Measurements from ENCODE around the gene TNFAIP8L3. TPM values are rescaled to one million over a fixed set of nuclear protein-coding genes. Genes with fewer than 3 reads are reported as not detected.

The TNFAIP8L3 gene
- total RNA-seq, 4 donors from 2014 or later = 3.7 to 13.1 (median 8.1) TPM

DNA sequence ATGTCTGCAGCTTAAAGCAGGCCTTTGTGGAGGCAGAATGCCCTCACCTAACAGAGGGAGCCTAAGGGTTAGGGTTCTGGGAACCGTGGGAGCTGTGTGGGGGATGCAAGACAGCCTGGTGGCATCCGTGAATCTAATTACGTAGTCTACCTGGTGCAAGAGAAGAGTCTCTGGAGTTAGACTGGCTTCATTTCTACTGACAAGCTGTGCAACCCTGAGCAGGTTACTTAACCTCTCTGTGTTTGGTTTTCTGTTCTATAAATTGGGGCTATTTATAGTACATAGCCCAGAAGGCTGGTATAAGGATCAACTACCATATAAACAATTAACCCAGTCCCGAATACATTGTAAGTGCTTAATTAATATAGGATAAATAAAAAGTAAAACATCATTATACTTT, 8.3 kb downstream of the TNFAIP8L3 start:
- Histone ChIP-seq H3K4me3 (no peak overlapping the region), H3K4me1 (peaks cover 4 to 36% (median 23%) of the 10 kb centered on the region in 3 donors), H3K27ac (peak overlapping the region in 1 of 4 donors; percentile 19), H3K27me3 (no peaks in the 10 kb centered on the region), H3K9me3 (no peaks in the 10 kb centered on the region), H3K36me3 (peaks cover 0 to 8% (median 0%) of the 10 kb centered on the region in 3 donors)
- WGBS, 2 donors = 78 to 82% methylated on average over 4 of the region's 4 CpGs
- TF ChIP-seq POLR2A (IDR thresholded peaks at IDR 0.05) = no peak
- TF ChIP-seq, protein P1, sequence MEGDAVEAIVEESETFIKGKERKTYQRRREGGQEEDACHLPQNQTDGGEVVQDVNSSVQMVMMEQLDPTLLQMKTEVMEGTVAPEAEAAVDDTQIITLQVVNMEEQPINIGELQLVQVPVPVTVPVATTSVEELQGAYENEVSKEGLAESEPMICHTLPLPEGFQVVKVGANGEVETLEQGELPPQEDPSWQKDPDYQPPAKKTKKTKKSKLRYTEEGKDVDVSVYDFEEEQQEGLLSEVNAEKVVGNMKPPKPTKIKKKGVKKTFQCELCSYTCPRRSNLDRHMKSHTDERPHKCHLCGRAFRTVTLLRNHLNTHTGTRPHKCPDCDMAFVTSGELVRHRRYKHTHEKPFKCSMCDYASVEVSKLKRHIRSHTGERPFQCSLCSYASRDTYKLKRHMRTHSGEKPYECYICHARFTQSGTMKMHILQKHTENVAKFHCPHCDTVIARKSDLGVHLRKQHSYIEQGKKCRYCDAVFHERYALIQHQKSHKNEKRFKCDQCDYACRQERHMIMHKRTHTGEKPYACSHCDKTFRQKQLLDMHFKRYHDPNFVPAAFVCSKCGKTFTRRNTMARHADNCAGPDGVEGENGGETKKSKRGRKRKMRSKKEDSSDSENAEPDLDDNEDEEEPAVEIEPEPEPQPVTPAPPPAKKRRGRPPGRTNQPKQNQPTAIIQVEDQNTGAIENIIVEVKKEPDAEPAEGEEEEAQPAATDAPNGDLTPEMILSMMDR (IDR thresholded peaks at IDR 0.05) = no peak
- no peak for DNase-seq
- intact Hi-C loops (cut with DNase I) = no loop called here

GRCh38 chr15:51085764-51086163, 8.9 kb downstream of the TNFAIP8L3 start:
- 63 to 76% methylated on average over 1 of the region's 1 CpG for WGBS, 2 donors
- TF ChIP-seq, protein P1 (IDR thresholded peaks at IDR 0.05) = no peak
- TF ChIP-seq POLR2A (IDR thresholded peaks at IDR 0.05) = no peak
- Histone ChIP-seq H3K36me3 (peaks cover 0 to 8% (median 0%) of the 10 kb centered on the region in 3 donors), H3K4me1 (peaks cover 4 to 36% (median 20%) of the 10 kb centered on the region in 3 donors), H3K4me3 (no peak overlapping the region), H3K9me3 (no peaks in the 10 kb centered on the region), H3K27ac (peak overlapping the region in 1 of 4 donors; percentile 19), H3K27me3 (no peaks in the 10 kb centered on the region)
- intact Hi-C loops (cut with DNase I) = no loop called here
- no peak for DNase-seq

GRCh38 chr15:51083641-51084166, 11.0 kb downstream of the TNFAIP8L3 start:
- no peaks in the 10 kb centered on the region for H3K27me3 ChIP-seq
- H3K36me3 ChIP-seq = peaks cover 0 to 8% (median 0%) of the 10 kb centered on the region in 3 donors
- H3K9me3 ChIP-seq = no peaks in the 10 kb centered on the region
- peaks cover 1 to 17% (median 8%) of the 10 kb centered on the region in 3 donors for H3K4me1 ChIP-seq
- H3K4me3 ChIP-seq = no peak overlapping the region
- no peak for DNase-seq
- intact Hi-C loops (cut with DNase I) = no loop called here
- H3K27ac ChIP-seq = no peak overlapping the region
- no peak for TF ChIP-seq POLR2A (IDR thresholded peaks at IDR 0.05)
- TF ChIP-seq, protein P1 (IDR thresholded peaks at IDR 0.05) = no peak
- WGBS, 2 donors = 77 to 90% methylated on average over 4 of the region's 4 CpGs

DNA sequence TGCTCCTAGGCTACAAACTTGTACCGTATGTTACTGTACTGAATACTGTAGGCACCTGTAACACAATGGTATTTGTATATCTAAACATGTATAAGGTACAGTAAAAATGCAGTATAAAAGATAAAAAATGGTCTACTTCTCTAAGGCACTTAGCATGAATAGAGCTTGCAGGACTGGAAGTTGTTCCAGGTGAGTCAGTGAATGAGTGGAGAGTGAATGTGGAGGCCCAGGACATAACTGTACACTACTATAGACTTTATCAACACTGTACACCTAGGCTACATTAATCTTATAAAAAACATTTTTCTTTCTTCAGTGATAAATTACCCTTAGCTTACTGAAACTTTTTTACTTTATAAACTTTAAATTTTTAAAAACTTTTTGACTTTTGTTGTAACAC, 12.5 kb downstream of the TNFAIP8L3 start:
- H3K27me3 ChIP-seq = no peaks in the 10 kb centered on the region
- TF ChIP-seq, protein P1 (IDR thresholded peaks at IDR 0.05) = no peak
- no peak for TF ChIP-seq POLR2A (IDR thresholded peaks at IDR 0.05)
- no peak for DNase-seq
- intact Hi-C loops (cut with DNase I) = no loop called here
- WGBS, 2 donors = 86 to 100% methylated on average over 1 of the region's 1 CpG
- no peak overlapping the region for H3K4me3 ChIP-seq
- H3K9me3 ChIP-seq = no peaks in the 10 kb centered on the region
- no peak overlapping the region for H3K27ac ChIP-seq
- H3K4me1 ChIP-seq = peaks cover 0 to 22% (median 5%) of the 10 kb centered on the region in 3 donors
- H3K36me3 ChIP-seq = peaks cover 0 to 8% (median 0%) of the 10 kb centered on the region in 3 donors

- H3K27ac ChIP-seq = no peak overlapping the region
- intact Hi-C loops (cut with DNase I) = no loop called here
- H3K36me3 ChIP-seq = peaks cover 0 to 8% (median 0%) of the 10 kb centered on the region in 3 donors
- peaks cover 0 to 30% (median 8%) of the 10 kb centered on the region in 3 donors for H3K4me1 ChIP-seq
- no peaks in the 10 kb centered on the region for H3K9me3 ChIP-seq
- no peak for TF ChIP-seq POLR2A (IDR thresholded peaks at IDR 0.05)
- TF ChIP-seq, protein P1 (IDR thresholded peaks at IDR 0.05) = no peak
- DNase-seq = no peak
- whole genome bisulfite sequencing, 2 donors = 73 to 74% methylated on average over 5 of the region's 5 CpGs
- no peak overlapping the region for H3K4me3 ChIP-seq
- H3K27me3 ChIP-seq = no peaks in the 10 kb centered on the region
These were observed 14.4 kb downstream of the TNFAIP8L3 start for GRCh38 chr15:51080286-51080685.
